ENCODE results near the gene ERBB4. TPM values are rescaled to one million over a fixed set of nuclear protein-coding genes. Genes with fewer than 3 reads are reported as not detected.

ERBB4 gene
- total and polyA plus RNA-seq, 9 donors: 0.08 to 22.3 (median 1.2) TPM

DNA sequence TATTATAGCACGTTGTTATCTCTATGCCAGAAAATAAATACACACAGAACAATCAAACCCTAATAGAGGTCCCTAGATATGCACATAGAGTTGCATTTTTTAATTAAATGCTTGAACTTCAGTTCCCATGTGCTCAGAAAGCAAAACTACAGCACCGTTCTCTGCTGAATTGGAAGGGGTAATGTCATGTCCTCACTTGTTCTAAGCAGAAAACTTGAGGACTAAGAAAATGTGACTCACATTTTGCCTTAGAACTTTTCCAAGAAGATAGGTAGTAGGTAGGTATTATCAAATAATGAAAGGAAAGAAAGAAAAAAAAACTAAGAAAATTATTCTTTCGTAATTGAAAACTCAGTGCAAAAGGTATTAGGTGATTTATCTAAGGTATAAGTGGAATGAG lies 607.3 kb downstream of the ERBB4 start:
- no peaks in the 10 kb centered on the region for H3K4me1 ChIP-seq (ENCODE audit: insufficient read depth)
- WGBS, 3 donors: 5 to 26% (median 12%) methylated on average over 3 of the region's 3 CpGs
- H3K36me3 ChIP-seq: no peaks in the 10 kb centered on the region
- TF ChIP-seq, protein P1, sequence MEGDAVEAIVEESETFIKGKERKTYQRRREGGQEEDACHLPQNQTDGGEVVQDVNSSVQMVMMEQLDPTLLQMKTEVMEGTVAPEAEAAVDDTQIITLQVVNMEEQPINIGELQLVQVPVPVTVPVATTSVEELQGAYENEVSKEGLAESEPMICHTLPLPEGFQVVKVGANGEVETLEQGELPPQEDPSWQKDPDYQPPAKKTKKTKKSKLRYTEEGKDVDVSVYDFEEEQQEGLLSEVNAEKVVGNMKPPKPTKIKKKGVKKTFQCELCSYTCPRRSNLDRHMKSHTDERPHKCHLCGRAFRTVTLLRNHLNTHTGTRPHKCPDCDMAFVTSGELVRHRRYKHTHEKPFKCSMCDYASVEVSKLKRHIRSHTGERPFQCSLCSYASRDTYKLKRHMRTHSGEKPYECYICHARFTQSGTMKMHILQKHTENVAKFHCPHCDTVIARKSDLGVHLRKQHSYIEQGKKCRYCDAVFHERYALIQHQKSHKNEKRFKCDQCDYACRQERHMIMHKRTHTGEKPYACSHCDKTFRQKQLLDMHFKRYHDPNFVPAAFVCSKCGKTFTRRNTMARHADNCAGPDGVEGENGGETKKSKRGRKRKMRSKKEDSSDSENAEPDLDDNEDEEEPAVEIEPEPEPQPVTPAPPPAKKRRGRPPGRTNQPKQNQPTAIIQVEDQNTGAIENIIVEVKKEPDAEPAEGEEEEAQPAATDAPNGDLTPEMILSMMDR (IDR thresholded peaks at IDR 0.05): no peak
- TF ChIP-seq POLR2A (IDR thresholded peaks at IDR 0.05): no peak
- no peak for TF ChIP-seq EP300 (IDR thresholded peaks at IDR 0.05)
- H3K9me3 ChIP-seq: no peaks in the 10 kb centered on the region
- DNase-seq: no peak
- no peak overlapping the region for H3K4me3 ChIP-seq
- intact Hi-C loops (cut with DNase I): no loop called here
- no peak overlapping the region for H3K27ac ChIP-seq
- H3K27me3 ChIP-seq: no peaks in the 10 kb centered on the region

DNA sequence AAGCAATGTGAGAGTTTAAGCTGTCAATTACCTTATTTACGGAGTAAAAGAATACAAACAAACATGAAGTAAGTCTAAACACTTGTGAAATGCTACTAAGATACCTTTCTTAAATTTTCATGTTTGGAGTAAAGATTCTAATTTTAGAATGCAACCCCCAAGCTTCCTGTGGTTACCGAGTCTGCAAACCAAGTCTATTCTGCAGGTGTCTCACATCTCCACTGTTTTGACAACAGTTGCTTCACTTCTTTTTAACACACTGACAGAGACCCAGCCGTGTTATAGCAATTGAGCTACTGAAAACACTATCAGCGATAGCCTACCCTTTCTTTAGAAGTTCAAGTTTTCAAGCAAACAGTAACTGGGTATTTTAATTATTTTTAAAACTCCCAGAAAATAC lies 608.3 kb downstream of the ERBB4 start:
- TF ChIP-seq, protein P1 (IDR thresholded peaks at IDR 0.05): no peak
- TF ChIP-seq EP300 (IDR thresholded peaks at IDR 0.05): no peak
- WGBS, 3 donors: 5 to 11% (median 11%) methylated on average over 4 of the region's 4 CpGs
- Histone ChIP-seq H3K4me1 (ENCODE audit: insufficient read depth) (no peaks in the 10 kb centered on the region), H3K36me3 (no peaks in the 10 kb centered on the region), H3K27me3 (no peaks in the 10 kb centered on the region), H3K27ac (no peak overlapping the region), H3K9me3 (no peaks in the 10 kb centered on the region), H3K4me3 (no peak overlapping the region)
- intact Hi-C loops (cut with DNase I): no loop called here
- no peak for DNase-seq

DNA sequence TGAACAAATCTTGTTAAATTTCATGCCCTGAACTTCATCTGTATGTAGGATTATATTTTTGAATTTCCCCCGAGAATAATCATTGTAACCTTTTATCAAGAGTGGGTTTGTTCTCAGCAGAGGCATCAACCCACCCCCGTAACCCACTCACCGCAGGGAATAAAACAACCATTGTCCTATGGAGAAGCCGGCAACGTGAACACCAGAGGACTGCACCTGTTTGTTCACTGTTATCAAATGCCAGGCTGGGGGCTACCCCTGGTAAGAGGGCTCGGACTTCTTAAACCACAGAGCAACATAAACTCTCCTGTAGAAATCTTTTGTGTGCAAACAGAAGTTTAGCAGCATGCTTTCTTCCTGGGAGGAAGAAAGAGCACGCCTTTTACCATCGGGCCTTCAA lies 610.4 kb downstream of the ERBB4 start:
- H3K27ac ChIP-seq: no peak overlapping the region
- no peaks in the 10 kb centered on the region for H3K27me3 ChIP-seq
- DNase-seq: no peak
- H3K4me1 ChIP-seq (ENCODE audit: insufficient read depth): no peaks in the 10 kb centered on the region
- intact Hi-C loops (cut with DNase I): no loop called here
- H3K36me3 ChIP-seq: no peaks in the 10 kb centered on the region
- 73 to 82% (median 75%) methylated on average over 8 of the region's 8 CpGs for WGBS, 3 donors
- no peaks in the 10 kb centered on the region for H3K9me3 ChIP-seq
- TF ChIP-seq, protein P1 (IDR thresholded peaks at IDR 0.05): no peak
- TF ChIP-seq EP300 (IDR thresholded peaks at IDR 0.05) (no peak), POLR2A (IDR thresholded peaks at IDR 0.05) (no peak)
- H3K4me3 ChIP-seq: no peak overlapping the region

DNA sequence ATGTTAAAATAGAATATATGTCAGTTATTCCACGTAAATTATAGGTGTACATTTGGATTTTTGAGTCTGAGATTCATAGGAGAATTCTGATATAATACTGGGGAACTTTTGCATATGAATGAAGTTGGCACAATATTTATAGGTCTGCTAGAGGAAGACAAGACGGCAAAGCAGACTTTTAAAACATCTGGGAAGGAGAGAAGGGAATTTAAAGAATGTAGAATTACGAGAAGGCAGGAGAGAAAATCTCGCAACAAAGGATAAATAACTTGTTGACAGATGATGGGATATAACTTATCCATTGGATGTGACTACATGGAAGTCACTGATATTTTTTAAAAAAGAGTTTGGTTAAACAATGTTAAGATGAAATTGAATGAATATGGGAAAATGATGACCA lies 615.6 kb downstream of the ERBB4 start:
- TF ChIP-seq EP300 (IDR thresholded peaks at IDR 0.05): no peak
- TF ChIP-seq, protein P1 (IDR thresholded peaks at IDR 0.05): no peak
- TF ChIP-seq POLR2A (IDR thresholded peaks at IDR 0.05): no peak
- H3K4me3 ChIP-seq: no peak overlapping the region
- H3K9me3 ChIP-seq: no peaks in the 10 kb centered on the region
- no peaks in the 10 kb centered on the region for H3K27me3 ChIP-seq
- H3K36me3 ChIP-seq: no peaks in the 10 kb centered on the region
- intact Hi-C loops (cut with DNase I): no loop called here
- no peaks in the 10 kb centered on the region for H3K4me1 ChIP-seq (ENCODE audit: insufficient read depth)
- 49 to 55% (median 54%) methylated on average over 4 of the region's 4 CpGs for WGBS, 3 donors
- DNase-seq: no peak
- no peak overlapping the region for H3K27ac ChIP-seq

DNA sequence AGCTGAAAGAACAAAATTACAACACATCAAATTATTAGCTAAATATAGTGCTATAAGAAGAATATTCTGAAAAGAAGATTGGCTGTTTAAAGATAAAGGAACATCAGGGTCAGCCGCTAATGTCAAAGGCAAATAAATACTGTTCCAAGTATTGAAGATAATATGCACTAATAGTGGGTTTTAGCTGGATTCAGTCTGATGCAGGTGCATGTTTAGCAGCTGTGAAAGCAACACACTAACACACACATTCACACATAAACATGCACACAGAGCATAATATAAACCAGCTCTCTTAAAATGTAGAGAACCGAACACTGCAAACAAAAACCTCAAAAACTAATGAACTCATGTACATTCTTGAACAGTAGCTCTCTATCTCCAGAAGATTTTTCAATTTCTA lies 634.6 kb downstream of the ERBB4 start:
- intact Hi-C loops (cut with DNase I): no loop called here
- no peak for DNase-seq
- no peak for TF ChIP-seq POLR2A (IDR thresholded peaks at IDR 0.05)
- TF ChIP-seq, protein P1 (IDR thresholded peaks at IDR 0.05): no peak
- no peak for TF ChIP-seq EP300 (IDR thresholded peaks at IDR 0.05)
- WGBS, 3 donors: 61 to 72% (median 65%) methylated on average over 2 of the region's 2 CpGs
- H3K9me3 ChIP-seq: no peaks in the 10 kb centered on the region
- no peaks in the 10 kb centered on the region for H3K4me1 ChIP-seq (ENCODE audit: insufficient read depth)
- no peak overlapping the region for H3K4me3 ChIP-seq
- H3K36me3 ChIP-seq: no peaks in the 10 kb centered on the region
- H3K27me3 ChIP-seq: no peaks in the 10 kb centered on the region
- H3K27ac ChIP-seq: no peak overlapping the region

Measured in ovary (tissue), 9 donors.